Peyer's patch (tissue), 4 donors: Measurements from ENCODE around the gene SLC40A1.

Experiments used
- CTCF ChIP-seq, 6 experiments: fragments of 450-650 bp in 4 of 6; fragments of 200-600 bp in 2 of 6; sonication (generic) in 1 of 6; IDR thresholded peaks; one replicate each; pipeline ENCODE4 v1.5.1; 2017 to 2019; ENCODE audit warnings: antibody characterized with exemption in 6 of 6, mild to moderate bottlenecking in 3 of 6, moderate library complexity in 1 of 6
- POLR2A ChIP-seq, 2 donors: fragments of 450-650 bp; IDR thresholded peaks; one replicate each; pipeline ENCODE4 v1.5.1; 2017; ENCODE audit warnings: antibody characterized with exemption in 2 of 2, mild to moderate bottlenecking in 2 of 2, moderate library complexity in 2 of 2

- TF ChIP-seq POLR2A (IDR thresholded peaks at IDR 0.05) (no peak), CTCF (IDR thresholded peaks at IDR 0.05) (peak in 2 of 6 experiments; percentile 10 to 13)
These were observed 48.4 kb upstream of the SLC40A1 start for GRCh38 chr2:189628817-189629530.
